Inflammatory macrophage treated with lipopolysaccharide for 1 hour (primary cell): ENCODE data around the gene IDUA.
A peak's percentile ranks its signal among the peaks of the same experiment; 100 is the strongest.

Experiments
- DNase-seq, 2 donors: peaks; one replicate each; pipeline ENCODE4 v3.0.0-alpha.2; 2020 to 2022

Gene IDUA

GRCh38 chr4:1018147-1019020, 31.5 kb downstream of the IDUA start:
- DNase-seq = peak; percentile 11 to 56

DNA sequence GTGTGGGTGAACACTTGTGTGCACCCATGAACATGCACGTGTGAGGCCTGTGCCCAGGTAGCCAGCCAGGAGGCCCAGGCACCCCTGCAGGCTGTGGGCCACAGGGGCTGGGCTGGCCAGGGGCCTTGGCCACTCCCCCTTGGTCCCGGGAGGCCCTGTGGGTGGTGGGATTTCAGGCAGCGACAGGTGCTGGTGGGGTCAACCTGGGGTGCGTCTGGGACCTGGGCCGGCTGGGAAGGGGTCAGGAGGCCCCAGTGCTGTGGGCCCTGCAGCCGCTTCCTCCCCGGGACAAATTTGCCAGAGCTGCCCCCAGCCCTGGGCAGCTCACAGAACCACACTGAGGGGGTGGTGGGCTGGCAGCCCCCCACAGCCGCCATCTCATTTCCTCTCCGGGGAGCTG, 32.5 kb downstream of the IDUA start:
- DNase-seq = no peak

GRCh38 chr4:1019729-1020470, 33.1 kb downstream of the IDUA start:
- DNase-seq = no peak

GRCh38 chr4:1021386-1022050, 34.7 kb downstream of the IDUA start:
- DNase-seq = no peak

DNA sequence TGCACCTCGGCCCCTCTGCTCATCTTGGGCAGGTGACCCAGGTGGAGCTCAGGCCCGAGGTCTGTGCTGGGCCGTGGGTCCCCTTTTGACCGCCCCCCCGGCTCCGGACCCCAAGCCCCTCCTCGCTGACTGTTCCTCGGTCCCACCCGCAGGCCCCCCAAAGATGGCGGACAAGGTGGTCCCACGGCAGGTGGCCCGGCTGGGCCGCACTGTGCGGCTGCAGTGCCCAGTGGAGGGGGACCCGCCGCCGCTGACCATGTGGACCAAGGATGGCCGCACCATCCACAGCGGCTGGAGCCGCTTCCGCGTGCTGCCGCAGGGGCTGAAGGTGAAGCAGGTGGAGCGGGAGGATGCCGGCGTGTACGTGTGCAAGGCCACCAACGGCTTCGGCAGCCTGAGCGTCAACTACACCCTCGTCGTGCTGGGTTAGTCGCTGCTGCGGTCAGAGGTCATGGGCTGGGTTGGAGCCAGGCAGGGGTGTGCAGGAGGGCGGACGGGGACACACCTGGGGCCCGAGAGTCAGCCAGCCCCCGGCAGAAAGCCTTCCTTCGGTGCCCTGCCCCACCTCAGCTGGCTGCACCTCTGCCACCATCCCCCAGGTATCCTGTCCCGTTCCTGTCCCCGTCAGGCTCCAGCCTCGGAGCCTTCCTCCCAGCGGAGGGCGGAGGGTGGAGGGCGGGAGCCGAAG, 35.4 kb downstream of the IDUA start:
- no peak for DNase-seq

- no peak for DNase-seq
Observed at GRCh38 chr4:1022739-1023066, 35.9 kb downstream of the IDUA start.

- no peak for DNase-seq
Observed at GRCh38 chr4:1023075-1023640, 36.3 kb downstream of the IDUA start.

GRCh38 chr4:1023895-1024740, 37.3 kb downstream of the IDUA start:
- no peak for DNase-seq

GRCh38 chr4:1024882-1025545, 38.2 kb downstream of the IDUA start:
- no peak for DNase-seq

DNA sequence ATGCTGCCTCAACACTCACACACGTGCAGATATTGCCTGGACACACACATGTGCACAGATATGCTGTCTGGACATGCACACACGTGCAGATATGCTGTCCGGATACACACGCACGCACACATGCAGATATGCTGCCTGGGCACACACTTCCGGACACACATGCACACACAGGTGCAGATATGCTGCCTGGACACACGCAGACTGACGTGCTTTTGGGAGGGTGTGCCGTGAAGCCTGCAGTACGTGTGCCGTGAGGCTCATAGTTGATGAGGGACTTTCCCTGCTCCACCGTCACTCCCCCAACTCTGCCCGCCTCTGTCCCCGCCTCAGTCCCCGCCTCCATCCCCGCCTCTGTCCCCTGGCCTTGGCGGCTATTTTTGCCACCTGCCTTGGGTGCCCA, 39.3 kb downstream of the IDUA start:
- peak in 1 of 2 donors; percentile 16 for DNase-seq

GRCh38 chr4:1027219-1027914, 40.5 kb downstream of the IDUA start:
- DNase-seq = no peak

- no peak for DNase-seq
Observed at GRCh38 chr4:1027915-1028238, 41.0 kb downstream of the IDUA start.

- DNase-seq = no peak
Observed at GRCh38 chr4:1028574-1029220, 41.9 kb downstream of the IDUA start.

- no peak for DNase-seq
Observed at GRCh38 chr4:1029529-1029928, 42.7 kb downstream of the IDUA start.

GRCh38 chr4:1030031-1030430, 43.2 kb downstream of the IDUA start:
- DNase-seq = no peak

DNA sequence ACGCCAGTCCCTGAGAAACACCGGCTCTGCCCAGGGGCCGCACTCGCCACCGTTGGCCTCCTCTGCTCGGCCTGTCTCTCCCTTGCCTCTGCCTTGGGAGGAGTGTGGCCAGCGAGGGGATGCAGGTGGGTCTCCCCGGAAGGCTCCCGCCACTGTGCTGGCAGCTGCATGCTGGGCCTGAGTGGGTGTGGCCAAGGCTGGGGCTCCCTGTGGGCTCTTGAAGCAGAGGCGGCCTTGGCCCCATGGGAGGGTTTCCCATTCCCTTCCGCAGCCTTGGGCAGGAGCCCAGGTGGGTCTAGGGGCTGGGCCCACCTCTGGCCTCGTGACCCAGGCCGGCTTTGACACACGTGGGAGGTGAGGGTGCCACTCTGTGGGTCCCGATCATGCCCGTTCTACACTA, 43.7 kb downstream of the IDUA start:
- DNase-seq = no peak

DNA sequence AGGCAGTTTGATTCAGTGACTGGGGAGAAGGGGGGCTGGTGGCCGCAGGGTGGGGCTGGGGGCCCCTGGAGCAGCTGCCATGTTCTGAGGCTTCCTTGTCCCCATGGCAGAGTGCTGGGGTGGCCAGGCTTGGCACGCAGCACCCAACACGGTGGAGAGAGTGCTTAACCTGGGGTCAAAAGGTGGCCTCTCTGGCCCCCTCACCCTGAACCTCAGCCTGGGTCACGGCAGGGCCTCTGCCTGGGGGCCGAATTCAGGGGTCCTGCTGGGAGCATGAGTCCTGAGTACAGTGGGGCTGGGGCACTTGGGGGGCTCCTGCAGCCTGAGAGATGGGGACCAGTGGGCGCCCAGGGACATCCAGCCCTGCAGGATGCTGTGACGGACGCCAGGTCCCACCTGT, 44.5 kb downstream of the IDUA start:
- no peak for DNase-seq

DNA sequence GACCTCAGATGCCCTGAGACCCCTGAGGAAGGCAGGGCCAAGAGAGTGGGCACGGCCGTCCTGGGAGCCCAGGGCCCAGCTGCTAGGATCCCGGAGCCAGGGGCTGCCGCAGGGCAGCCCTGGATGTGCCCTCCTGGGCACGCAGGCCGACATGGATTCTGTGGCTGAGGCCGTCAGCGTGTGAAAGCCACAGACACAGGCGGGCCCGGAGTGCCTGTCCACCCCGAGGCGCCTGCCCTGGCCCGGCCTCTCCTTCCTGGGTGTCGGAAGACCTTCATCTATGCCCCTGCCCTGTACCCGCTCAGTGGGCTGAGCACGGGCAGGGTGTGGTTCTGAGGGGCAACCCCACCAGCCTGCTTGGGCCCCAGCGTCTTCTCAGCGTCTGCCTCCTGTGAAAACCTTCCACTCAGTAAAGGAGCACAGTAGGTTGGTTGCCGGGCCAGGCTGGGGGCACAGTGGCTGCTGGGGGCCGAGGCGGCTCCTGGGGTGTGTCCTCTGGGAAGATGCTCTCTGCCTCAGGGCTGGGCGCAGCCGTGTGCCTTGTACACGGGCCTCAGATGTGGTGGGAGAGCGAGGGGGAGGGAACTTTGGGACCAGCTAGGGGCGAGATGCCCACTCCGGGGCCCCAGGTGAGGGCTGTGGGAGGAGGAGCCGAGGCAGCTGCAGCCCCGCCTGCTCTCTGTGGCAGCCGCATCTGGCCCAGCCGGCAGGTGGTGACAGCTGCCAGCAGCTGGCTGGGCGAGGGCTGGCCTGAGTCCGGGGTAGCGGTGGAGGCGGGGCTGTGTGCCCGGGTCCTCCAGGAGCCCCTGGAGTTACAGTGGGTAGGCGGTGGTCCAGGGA, 45.3 kb downstream of the IDUA start:
- no peak for DNase-seq

GRCh38 chr4:1032861-1033260, 46.0 kb downstream of the IDUA start:
- DNase-seq = no peak
